GM21381 (cell line): Measurements from ENCODE around the gene ZNF276.
"Not testable (repeated sequence)": the region's sequence is repeated elsewhere in the genome, so short reads cannot be mapped to it uniquely, and the experiment has no call there.

Experiments
- ATAC-seq: cut with Tn5 transposase; IDR thresholded peaks from one replicate; pipeline ENCODE4 v1.9.1; 2021; ENCODE audit warnings: mild to moderate bottlenecking, moderate library complexity; ENCODE audit not compliant: unreplicated experiment

Gene ZNF276

GRCh38 chr16:89779231-89779908 is 58.0 kb downstream of the ZNF276 start:
- no peak for ATAC-seq

GRCh38 chr16:89779909-89780305 is 58.6 kb downstream of the ZNF276 start:
- ATAC-seq = no peak

- no peak for ATAC-seq
Observed at GRCh38 chr16:89782489-89782888, 61.2 kb downstream of the ZNF276 start.

DNA sequence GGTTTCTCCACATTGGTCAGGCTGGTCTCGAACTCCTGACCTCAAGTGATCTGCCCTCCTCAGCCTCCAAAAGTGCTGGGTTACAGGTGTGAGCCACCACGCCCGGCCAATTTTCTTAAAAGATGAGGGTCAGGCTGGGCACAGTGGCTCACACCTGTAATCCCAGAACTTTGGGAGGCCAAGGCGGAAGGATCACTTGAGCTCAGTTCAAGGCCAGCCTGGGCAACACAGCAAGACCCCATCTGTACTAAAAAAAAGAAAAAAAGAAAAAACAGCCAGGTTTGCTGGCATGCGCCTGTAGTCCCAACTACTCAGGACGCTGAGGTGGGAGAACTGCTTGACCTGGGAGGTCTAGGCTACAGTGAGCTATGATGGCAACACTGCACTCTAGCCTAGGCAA is 62.6 kb downstream of the ZNF276 start:
- not testable (repeated sequence) for ATAC-seq

- no peak for ATAC-seq
Observed at GRCh38 chr16:89784406-89784805, 63.1 kb downstream of the ZNF276 start.

DNA sequence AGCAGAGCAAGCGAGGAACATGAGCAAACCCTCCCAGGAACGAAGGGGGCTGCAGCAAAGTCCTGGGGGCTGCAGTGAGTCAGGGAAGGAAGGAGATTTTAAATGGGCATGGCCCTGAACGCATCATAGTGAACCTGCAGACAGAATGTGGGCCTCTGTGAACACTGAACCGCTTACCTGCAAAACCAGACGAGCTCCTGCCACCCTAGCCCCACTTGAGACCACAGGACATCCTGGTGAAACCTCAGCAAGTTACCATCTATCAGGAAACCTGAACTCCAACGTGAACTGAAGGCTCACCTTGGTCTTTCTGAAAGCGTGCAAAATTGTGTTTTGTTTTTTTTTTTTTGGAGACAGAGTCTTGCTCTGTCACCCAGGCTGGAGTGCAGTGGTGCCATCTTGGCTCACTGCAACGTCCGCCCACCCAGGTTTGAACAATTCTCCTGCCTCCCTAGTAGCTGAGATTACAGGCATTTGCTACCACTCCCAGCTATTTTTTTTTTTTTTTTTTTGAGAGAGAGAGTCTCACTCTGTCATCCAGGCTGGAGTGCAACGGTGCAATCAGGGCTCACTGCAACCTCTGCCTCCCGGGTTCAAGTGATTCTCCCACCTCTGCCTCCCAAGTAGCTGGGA is 64.3 kb downstream of the ZNF276 start:
- no peak for ATAC-seq

DNA sequence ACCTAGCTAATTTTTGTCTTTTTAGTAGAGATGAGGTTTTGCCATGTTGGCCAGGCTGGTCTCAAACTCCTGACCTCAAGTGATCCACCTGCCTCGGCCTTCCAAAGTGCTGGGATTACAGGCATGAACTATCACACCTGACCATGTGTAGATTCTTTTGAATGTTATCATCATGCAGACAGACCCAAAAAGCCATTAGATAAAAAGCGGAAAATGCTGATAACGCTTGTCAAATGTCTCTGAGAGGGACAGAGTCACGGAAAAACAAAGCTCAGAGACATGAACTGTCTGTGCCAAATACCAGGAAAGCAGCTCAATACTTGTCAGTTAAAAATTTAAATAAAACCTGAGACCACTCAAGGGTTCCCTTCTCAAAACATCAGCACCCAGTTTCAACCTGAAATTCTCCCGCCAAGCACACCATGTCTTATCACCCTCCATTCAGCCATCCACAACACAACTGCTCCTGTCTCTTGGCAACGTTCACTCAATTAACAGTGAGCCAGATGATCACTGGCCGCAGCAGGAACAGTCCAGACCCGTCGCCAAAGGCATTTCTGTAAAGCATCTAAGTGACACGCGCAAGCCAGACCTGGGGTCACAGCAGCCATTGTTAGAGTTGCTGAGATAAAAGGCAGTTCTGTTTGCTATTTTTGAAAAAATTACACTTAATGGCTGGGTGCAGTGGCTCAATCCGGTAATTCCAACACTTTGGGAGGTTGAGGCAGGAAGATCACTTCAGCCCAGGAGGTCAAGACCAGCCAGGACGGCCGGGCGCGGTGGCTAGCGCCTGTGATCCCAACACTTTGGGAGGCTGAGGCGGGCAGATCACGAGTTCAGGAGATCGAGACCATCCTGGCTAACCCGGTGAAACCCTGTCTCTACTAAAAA is 65.4 kb downstream of the ZNF276 start:
- no peak for ATAC-seq

- no peak for ATAC-seq
Observed at GRCh38 chr16:89787365-89787805, 66.0 kb downstream of the ZNF276 start.
